HCT116 (cell line): ENCODE data around the gene KRTAP13-4. TPM values are rescaled to one million over a fixed set of nuclear protein-coding genes. Genes with fewer than 3 reads are reported as not detected.

ENCODE experiments used
- ATAC-seq: fragments of 200-7000 bp; cut with Tn5 transposase; 2 replicates; pipeline ENCODE4 v1.9.1; 2020; ENCODE audit warnings: mild to moderate bottlenecking, moderate library complexity
- BruUV-seq: library from RNA; stranded (reverse); fragments of 400-500 nt; replicated peaks from 2 replicates; lab custom pipeline; 2021; lab: Mats Ljungman, UMichigan
- CTCF ChIA-PET: fragments of 300-600 bp; sonication (Branson Sonifier 250); formaldehyde crosslinking; loops from one replicate; lab custom pipeline; 2021; ENCODE audit warnings: antibody characterized with exemption; lab: Charles Lee
- POLR2A ChIA-PET: fragments of 300-600, 350-600 bp; sonication (Branson Sonifier 250); formaldehyde crosslinking; loops from one replicate; lab custom pipeline; 2021; ENCODE audit warnings: antibody characterized with exemption; lab: Charles Lee
- RAD21 ChIA-PET, 2 experiments: fragments of 300-600 bp; sonication (Branson Sonifier 250); formaldehyde crosslinking; loops; one replicate each; lab custom pipeline; 2023; ENCODE audit warnings: low total read pairs in 2 of 2; ENCODE audit not compliant: uncharacterized antibody in 2 of 2, unreplicated experiment in 2 of 2, low non-redundant PET in 1 of 2; lab: Charles Lee
- DNase-seq: peaks from one replicate; pipeline ENCODE4 v3.0.0-alpha.2; 2010; ENCODE audit warnings: low read depth, low spot score
- H2AFZ ChIP-seq: fragments of 200-600 bp; shearing (Covaris generic), sonication (generic); 2 replicates; pipeline ENCODE4 v1.6.1; 2017; ENCODE audit warnings: low read depth, mixed run types, mixed read lengths, antibody characterized with exemption, low read length; ENCODE audit not compliant: poor library complexity, severe bottlenecking
- H3K27ac ChIP-seq: 2 replicates; pipeline ENCODE4 v1.5.1; 2012; ENCODE audit warnings: low read depth, low read length
- H3K27me3 ChIP-seq: fragments of 200-600 bp; sonication (generic); 2 replicates; pipeline ENCODE4 v1.6.1; 2016; ENCODE audit warnings: mixed run types, low read length, mixed read lengths; ENCODE audit not compliant: insufficient read depth
- H3K36me3 ChIP-seq, 2 experiments: fragments of 200-500 bp in 1 of 2; fragments of 200-600 bp in 1 of 2; sonication (Bioruptor generic) in 1 of 2; sonication (generic) in 1 of 2; 2 replicates each; pipeline versions ENCODE4 v1.5.1 to v1.6.1; 2014 to 2016; ENCODE audit warnings: low read length in 2 of 2, inconsistent platforms in 1 of 2, mixed read lengths in 1 of 2, mixed run types in 1 of 2; ENCODE audit not compliant: insufficient read depth in 2 of 2, control insufficient read depth in 1 of 2
- H3K4me1 ChIP-seq, 2 experiments: fragments of 200-600 bp in 1 of 2; sonication (generic) in 1 of 2; 2 replicates each; pipeline versions ENCODE4 v1.5.1 to v1.6.1; 2012 to 2017; ENCODE audit warnings: low read length in 2 of 2, inconsistent platforms in 1 of 2, mild to moderate bottlenecking in 1 of 2, mixed read lengths in 1 of 2, mixed run types in 1 of 2, moderate library complexity in 1 of 2; ENCODE audit not compliant: insufficient read depth in 2 of 2, control insufficient read depth in 1 of 2
- H3K4me2 ChIP-seq: fragments of 200-600 bp; sonication (generic); 2 replicates; pipeline ENCODE4 v1.6.1; 2017; ENCODE audit warnings: mixed run types, low read length, mixed read lengths
- H3K4me3 ChIP-seq, 2 experiments: fragments of 200-600 bp in 1 of 2; sonication (generic) in 1 of 2; replicated peaks in 1 of 2; 2 replicates each; pipeline ENCODE4 v1.5.1; 2011 to 2016; ENCODE audit warnings: low read length in 2 of 2, control low read depth in 1 of 2, low read depth in 1 of 2, mild to moderate bottlenecking in 1 of 2, mixed read lengths in 1 of 2, mixed run types in 1 of 2
- H3K79me2 ChIP-seq: fragments of 200-600 bp; sonication (generic); 2 replicates; pipeline ENCODE4 v1.6.1; 2017; ENCODE audit warnings: mild to moderate bottlenecking, mixed run types, low read length, moderate library complexity, mixed read lengths; ENCODE audit not compliant: insufficient read depth
- H3K9ac ChIP-seq: fragments of 200-600 bp; sonication (generic); 2 replicates; pipeline ENCODE4 v1.6.1; 2016; ENCODE audit warnings: low read length, mixed read lengths
- H3K9me2 ChIP-seq: fragments of 200-600 bp; sonication (generic), shearing (Covaris generic); 2 replicates; pipeline ENCODE4 v1.6.1; 2017; ENCODE audit warnings: mixed run types, mild to moderate bottlenecking, moderate library complexity; ENCODE audit not compliant: insufficient read depth
- H3K9me3 ChIP-seq, 2 experiments: fragments of 200-500 bp in 1 of 2; fragments of 200-600 bp in 1 of 2; sonication (Bioruptor generic) in 1 of 2; sonication (generic) in 1 of 2; 2 replicates each; pipeline ENCODE4 v1.6.1; 2014 to 2017; ENCODE audit warnings: low read length in 2 of 2, mixed read lengths in 2 of 2, inconsistent platforms in 1 of 2, low read depth in 1 of 2, mild to moderate bottlenecking in 1 of 2, mixed run types in 1 of 2, moderate library complexity in 1 of 2; ENCODE audit not compliant: control insufficient read depth in 1 of 2, insufficient read depth in 1 of 2
- H4K20me1 ChIP-seq: fragments of 200-600 bp; sonication (generic), shearing (Covaris generic); 2 replicates; pipeline ENCODE4 v1.6.1; 2017; ENCODE audit warnings: mixed run types, mild to moderate bottlenecking, moderate library complexity; ENCODE audit not compliant: insufficient read depth
- CEBPB ChIP-seq: IDR thresholded peaks from 2 replicates; pipeline ENCODE4 v1.6.1; 2012; ENCODE audit warnings: low read depth
- ELF1 ChIP-seq: IDR thresholded peaks from 2 replicates; pipeline ENCODE4 v1.6.1; 2012; ENCODE audit warnings: low read depth, borderline replicate concordance
- EZH2 ChIP-seq: fragments of 200-600 bp; sonication (generic); IDR thresholded peaks from 2 replicates; pipeline ENCODE4 v1.6.1; 2017; ENCODE audit warnings: antibody characterized with exemption, mixed run types
- JUND ChIP-seq: IDR thresholded peaks from 2 replicates; pipeline ENCODE4 v1.6.1; 2012
- REST ChIP-seq: IDR thresholded peaks from 2 replicates; pipeline ENCODE4 v1.6.1; 2012; ENCODE audit warnings: low read depth
- SIN3A ChIP-seq: IDR thresholded peaks from 2 replicates; pipeline ENCODE4 v1.6.1; 2012; ENCODE audit warnings: low read depth
- TCF7L2 ChIP-seq: IDR thresholded peaks from 2 replicates; pipeline ENCODE4 v1.7.0; 2011; ENCODE audit warnings: borderline replicate concordance, inconsistent platforms; ENCODE audit not compliant: insufficient read depth, insufficient read length; ENCODE audit errors: extremely low read depth
- YY1 ChIP-seq: IDR thresholded peaks from 2 replicates; pipeline ENCODE4 v1.6.1; 2011; ENCODE audit warnings: low read length, low read depth, moderate library complexity, mild to moderate bottlenecking; ENCODE audit not compliant: insufficient replicate concordance; ENCODE audit errors: extremely low read depth
- ZNF274 ChIP-seq: fragments of 200-500 bp; sonication (Bioruptor generic); IDR thresholded peaks from 2 replicates; pipeline ENCODE4 v1.6.1; 2014; ENCODE audit warnings: mild to moderate bottlenecking, low read depth, low read length, inconsistent platforms
- intact Hi-C: fragments of 100-400 bp; cut with micrococcal nuclease; formaldehyde crosslinking; loops from 2 replicates; pipeline ENCODE4 v1.10.0; 2022
- total RNA-seq: library from RNA; stranded (reverse); gene quantifications from one replicate; pipeline ENCODE4 v1.2.1, GENCODE V29; 2021; ENCODE audit not compliant: unreplicated experiment
- TF ChIP-seq, protein P1 (sequence below): IDR thresholded peaks from 2 replicates; pipeline ENCODE4 v1.6.1; 2011; ENCODE audit warnings: mild to moderate bottlenecking, low read length, moderate library complexity; ENCODE audit not compliant: insufficient replicate concordance; ENCODE audit errors: extremely low read depth
- TF ChIP-seq, protein P2 (sequence below): IDR thresholded peaks from 2 replicates; pipeline ENCODE4 v1.6.1; 2012

The KRTAP13-4 gene
- total RNA-seq, 1 experiment from 2014 or later, result not detected

GRCh38 chr21:30468900-30469714 lies 39.1 kb downstream of the KRTAP13-4 start:
- no peak overlapping the region for H3K4me3 ChIP-seq
- no peaks in the 10 kb centered on the region for H3K9me2 ChIP-seq
- DNase-seq (no peak), ATAC-seq (no peak)
- H3K9me3 ChIP-seq, result peaks cover under 1 to 23% of the 10 kb centered on the region in 2 experiments; a peak in 3 of 4 replicates
- no peak overlapping the region for H3K4me2 ChIP-seq
- no TSS peak for BruUV-seq
- H3K9ac ChIP-seq, result no peak overlapping the region
- no peaks in the 10 kb centered on the region for H3K27me3 ChIP-seq
- TF ChIP-seq, protein P1, sequence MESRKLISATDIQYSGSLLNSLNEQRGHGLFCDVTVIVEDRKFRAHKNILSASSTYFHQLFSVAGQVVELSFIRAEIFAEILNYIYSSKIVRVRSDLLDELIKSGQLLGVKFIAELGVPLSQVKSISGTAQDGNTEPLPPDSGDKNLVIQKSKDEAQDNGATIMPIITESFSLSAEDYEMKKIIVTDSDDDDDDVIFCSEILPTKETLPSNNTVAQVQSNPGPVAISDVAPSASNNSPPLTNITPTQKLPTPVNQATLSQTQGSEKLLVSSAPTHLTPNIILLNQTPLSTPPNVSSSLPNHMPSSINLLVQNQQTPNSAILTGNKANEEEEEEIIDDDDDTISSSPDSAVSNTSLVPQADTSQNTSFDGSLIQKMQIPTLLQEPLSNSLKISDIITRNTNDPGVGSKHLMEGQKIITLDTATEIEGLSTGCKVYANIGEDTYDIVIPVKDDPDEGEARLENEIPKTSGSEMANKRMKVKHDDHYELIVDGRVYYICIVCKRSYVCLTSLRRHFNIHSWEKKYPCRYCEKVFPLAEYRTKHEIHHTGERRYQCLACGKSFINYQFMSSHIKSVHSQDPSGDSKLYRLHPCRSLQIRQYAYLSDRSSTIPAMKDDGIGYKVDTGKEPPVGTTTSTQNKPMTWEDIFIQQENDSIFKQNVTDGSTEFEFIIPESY, result no peak
- no peak for TF ChIP-seq EZH2
- TF ChIP-seq YY1, result no peak
- TF ChIP-seq SIN3A, result no peak
- TF ChIP-seq JUND, result no peak
- ChIA-PET CTCF (no interaction called here), POLR2A (no interaction called here), RAD21 (no interaction called here)
- no peak overlapping the region for H3K27ac ChIP-seq
- no peaks in the 10 kb centered on the region for H3K36me3 ChIP-seq
- H3K79me2 ChIP-seq, result no peaks in the 10 kb centered on the region
- H2AFZ ChIP-seq, result no peak overlapping the region
- intact Hi-C loops, result no loop called here
- H4K20me1 ChIP-seq, result no peaks in the 10 kb centered on the region
- H3K4me1 ChIP-seq, result no peaks in the 10 kb centered on the region

DNA sequence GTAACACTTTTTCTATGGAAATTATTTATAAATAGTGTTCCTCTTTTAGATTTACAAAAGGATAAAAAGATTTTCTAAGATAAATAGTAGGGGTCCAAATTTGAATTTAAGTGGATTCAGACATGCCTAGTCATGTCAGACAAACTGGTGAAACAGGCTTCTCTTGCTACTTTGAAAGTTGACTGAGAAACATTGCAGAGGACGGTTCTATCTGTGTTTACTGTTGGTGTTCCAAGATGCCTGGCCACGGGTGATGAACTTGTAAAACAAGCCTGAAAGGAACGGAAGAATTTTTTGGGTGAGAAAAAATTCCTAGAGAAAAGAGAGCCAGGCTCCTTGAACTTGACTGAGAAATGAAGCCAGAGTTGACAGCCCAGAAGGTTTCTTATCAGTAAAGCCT lies 48.0 kb downstream of the KRTAP13-4 start:
- no peak overlapping the region for H3K4me2 ChIP-seq
- ChIA-PET CTCF (no interaction called here), RAD21 (no interaction called here), POLR2A (no interaction called here)
- no TSS peak for BruUV-seq
- no peak for DNase-seq
- H3K4me1 ChIP-seq, result no peaks in the 10 kb centered on the region
- H3K9me3 ChIP-seq, result peaks cover 0 to 21% of the 10 kb centered on the region in 2 experiments; a peak in 2 of 4 replicates
- H2AFZ ChIP-seq, result no peak overlapping the region
- no peaks in the 10 kb centered on the region for H3K79me2 ChIP-seq
- TF ChIP-seq TCF7L2 (no peak), ZNF274 (no peak), JUND (no peak), SIN3A (no peak), ELF1 (no peak), REST (no peak), CEBPB (no peak), EZH2 (no peak)
- TF ChIP-seq, protein P2, sequence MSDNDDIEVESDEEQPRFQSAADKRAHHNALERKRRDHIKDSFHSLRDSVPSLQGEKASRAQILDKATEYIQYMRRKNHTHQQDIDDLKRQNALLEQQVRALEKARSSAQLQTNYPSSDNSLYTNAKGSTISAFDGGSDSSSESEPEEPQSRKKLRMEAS, result no peak
- ATAC-seq, result no peak
- H3K27ac ChIP-seq, result no peak overlapping the region
- no peak overlapping the region for H3K9ac ChIP-seq
- H3K27me3 ChIP-seq, result no peaks in the 10 kb centered on the region
- no peaks in the 10 kb centered on the region for H4K20me1 ChIP-seq
- no peaks in the 10 kb centered on the region for H3K9me2 ChIP-seq
- no peak overlapping the region for H3K4me3 ChIP-seq
- intact Hi-C loops, result no loop called here
- H3K36me3 ChIP-seq, result no peaks in the 10 kb centered on the region
